GM19025 (cell line): Measurements from ENCODE around the gene DNM1.

ENCODE experiments used
- ATAC-seq: cut with Tn5 transposase; IDR thresholded peaks from one replicate; pipeline ENCODE4 v1.9.1; 2021; ENCODE audit warnings: mild to moderate bottlenecking, low read depth, moderate library complexity; ENCODE audit not compliant: unreplicated experiment

DNM1 gene

GRCh38 chr9:128297221-128297773 lies 94.1 kb downstream of the DNM1 start:
- ATAC-seq = no peak

- no peak for ATAC-seq
Measured at GRCh38 chr9:128298535-128299482, 95.6 kb downstream of the DNM1 start.

- no peak for ATAC-seq
Measured at GRCh38 chr9:128304136-128304970, 101.2 kb downstream of the DNM1 start.
